ENCODE results near the gene RIBC1.

- no peak for TF ChIP-seq POLR2A (IDR thresholded peaks at IDR 0.05; ENCODE audit: low read depth, low read length)
- TF ChIP-seq TAF1 (IDR thresholded peaks at IDR 0.05; ENCODE audit: borderline replicate concordance, low read depth, low read length), result no peak
- TF ChIP-seq POLR2AphosphoS5 (IDR thresholded peaks at IDR 0.05; ENCODE audit: low read depth, low read length), result no peak
Observed at GRCh38 chrX:53379747-53380146, 42.9 kb upstream of the RIBC1 start.
